K562 (cell line): Measurements from ENCODE around the gene STX1B. TPM values are rescaled to one million over a fixed set of nuclear protein-coding genes. Genes with fewer than 3 reads are reported as not detected.

Experiments used
- ATAC-seq: fragments of 200-7000 bp; cut with Tn5 transposase; 3 replicates; pipeline ENCODE4 v1.9.1; 2020; ENCODE audit warnings: moderate library complexity
- BruUV-seq: library from RNA; stranded (reverse); fragments of 400-500 nt; replicated peaks from 2 replicates; lab custom pipeline; 2021; lab: Mats Ljungman, UMichigan
- CTCF ChIA-PET: fragments of 300-600 bp; formaldehyde crosslinking; extraction: SDS; loops from one replicate; lab custom pipeline; 2021; ENCODE audit warnings: low intra/inter-chr PET ratio; lab: Yijun Ruan, JAX
- POLR2A ChIA-PET: fragments of 300-600, 350-650 bp; sonication (Branson Sonifier 250); formaldehyde crosslinking; extraction: SDS; loops from one replicate; lab custom pipeline; 2021; ENCODE audit warnings: antibody characterized with exemption, inconsistent platforms; lab: Yijun Ruan, JAX
- DNase-seq, 4 experiments: peaks; one replicate each; pipeline versions ENCODE4 v3.0.0 to v3.0.0-alpha.2; 2011 to 2018; ENCODE audit warnings: low spot score in 3 of 4, mixed read lengths in 3 of 4; ENCODE audit errors: extremely low read depth in 1 of 4
- FAIRE-seq: peaks from 2 replicates; lab custom pipeline; 2011; peaks lifted over from hg19 to GRCh38; lab: Jason Lieb, UNC
- H2AFZ ChIP-seq: 2 replicates; pipeline ENCODE4 v1.6.0; 2011; ENCODE audit warnings: low read depth, low read length, control low read depth, inconsistent platforms
- H3K27ac ChIP-seq: fragments of 200-600 bp; 3 replicates; pipeline ENCODE4 v1.8.0; 2011; ENCODE audit warnings: low read depth, mild to moderate bottlenecking, control low read depth, inconsistent platforms, low read length, moderate library complexity, mixed read lengths; ENCODE audit errors: extremely low read depth
- H3K27me3 ChIP-seq, 2 experiments: fragments of 300-600 bp in 1 of 2; 2 replicates in 1 of 2; 3 replicates in 1 of 2; pipeline versions ENCODE4 v1.6.0 to v1.8.0; 2011; ENCODE audit warnings: inconsistent platforms in 2 of 2, low read length in 2 of 2, mild to moderate bottlenecking in 1 of 2, mixed read lengths in 1 of 2, moderate library complexity in 1 of 2; ENCODE audit not compliant: control insufficient read depth in 2 of 2, insufficient read depth in 2 of 2
- H3K36me3 ChIP-seq: fragments of 300-600 bp; 3 replicates; pipeline ENCODE4 v1.8.0; 2011; ENCODE audit warnings: mild to moderate bottlenecking, low read length, inconsistent platforms; ENCODE audit not compliant: control insufficient read depth, insufficient read depth
- H3K4me1 ChIP-seq, 2 experiments: fragments of 200-600 bp in 1 of 2; replicated peaks in 1 of 2; 2 replicates in 1 of 2; 3 replicates in 1 of 2; pipeline versions ENCODE4 v1.5.1 to v1.8.0; 2011; ENCODE audit warnings: inconsistent platforms in 2 of 2, low read length in 2 of 2, mild to moderate bottlenecking in 1 of 2, mixed read lengths in 1 of 2, moderate library complexity in 1 of 2; ENCODE audit not compliant: control insufficient read depth in 2 of 2, insufficient read depth in 2 of 2
- H3K4me2 ChIP-seq: 2 replicates; pipeline ENCODE4 v1.6.1; 2011; ENCODE audit warnings: low read length, control low read depth, inconsistent platforms, mixed read lengths; ENCODE audit not compliant: insufficient read depth
- H3K4me3 ChIP-seq: fragments of 200-600 bp; sonication (generic), shearing (Covaris generic); 2 replicates; pipeline ENCODE4 v1.5.1; 2016; ENCODE audit warnings: control low read depth, inconsistent platforms
- H3K79me2 ChIP-seq: fragments of 200-600 bp; 3 replicates; pipeline ENCODE4 v1.8.0; 2011; ENCODE audit warnings: low read length, inconsistent platforms; ENCODE audit not compliant: control insufficient read depth, insufficient read depth
- H3K9ac ChIP-seq, 2 experiments: 2 replicates each; pipeline versions ENCODE4 v1.6.0 to v1.6.1; 2011; ENCODE audit warnings: low read depth in 2 of 2, low read length in 2 of 2, control low read depth in 1 of 2, inconsistent platforms in 1 of 2, mild to moderate bottlenecking in 1 of 2, mixed read lengths in 1 of 2; ENCODE audit not compliant: insufficient read depth in 1 of 2
- H3K9me1 ChIP-seq: one replicate; pipeline ENCODE4 v1.6.0; 2011; ENCODE audit warnings: inconsistent platforms, mild to moderate bottlenecking, low read length, moderate library complexity; ENCODE audit not compliant: control insufficient read depth, insufficient read depth
- H3K9me3 ChIP-seq: replicated peaks from 2 replicates; pipeline ENCODE4 v1.5.1; 2011; ENCODE audit warnings: low read depth, low read length, inconsistent platforms; ENCODE audit not compliant: control insufficient read depth, insufficient read depth
- H4K20me1 ChIP-seq: replicated peaks from 2 replicates; pipeline ENCODE4 v1.6.1; 2011; ENCODE audit warnings: low read length, inconsistent platforms, mixed read lengths; ENCODE audit not compliant: control insufficient read depth, insufficient read depth
- ARID1B ChIP-seq: fragments of 450-650 bp; IDR thresholded peaks from 2 replicates; pipeline ENCODE4 v1.6.1; 2016; ENCODE audit warnings: antibody characterized with exemption, mild to moderate bottlenecking, inconsistent platforms
- NR1H2 ChIP-seq: sonication (generic); formaldehyde crosslinking; IDR thresholded peaks from 2 replicates; pipeline ENCODE4 v1.4.0; 2020; ENCODE audit warnings: mild to moderate bottlenecking, missing genetic modification reagents
- RNF2 ChIP-seq: sonication (generic); IDR thresholded peaks from 2 replicates; pipeline ENCODE4 v1.6.1; 2016
- TRIM28 ChIP-seq: fragments of 450-650 bp; IDR thresholded peaks from 2 replicates; pipeline ENCODE4 v1.6.1; 2017
- ZKSCAN3 ChIP-seq: fragments of 250-450 bp; sonication (Bioruptor Pico); IDR thresholded peaks from 2 replicates; pipeline ENCODE4 v1.4.0; 2020
- ZNF668 ChIP-seq: fragments of 250-450 bp; sonication (Bioruptor Pico); IDR thresholded peaks from 2 replicates; pipeline ENCODE4 v1.8.0; 2022; ENCODE audit warnings: mild to moderate bottlenecking, inconsistent platforms
- WGBS: fragments of 100-300 bp; shearing (Covaris generic); methylation state at CpG from one replicate; pipeline ENCODE4 v1.1.6; 2016; ENCODE audit warnings: low coverage, mixed read lengths; ENCODE audit not compliant: insufficient coverage; ENCODE audit errors: missing lambda C conversion rate; 5-methylcytosine and 5-hydroxymethylcytosine counted together
- in situ Hi-C: fragments of 300-500 bp; cut with MboI; formaldehyde crosslinking; loops from 4 replicates; pipeline ENCODE4 v1.15.0; 2018; ENCODE audit warnings: inconsistent platforms, mixed read lengths
- intact Hi-C: fragments of 100-400 bp; cut with micrococcal nuclease; formaldehyde crosslinking; loops from 2 replicates; pipeline ENCODE4 v1.14.2; 2022
- polyA plus RNA-seq, 8 experiments: library from polyadenylated mRNA; depleted of rRNA in 4 of 8; stranded (reverse) in 5 of 8; unstranded in 3 of 8; fragments of >200 nt; fragmentation: Nextera tagmentation in 2 of 8; fragmentation: Illumina TruSeq in 1 of 8; extraction: Ambion mirVana in 2 of 8; extraction: Trizol in 1 of 8; gene quantifications; 2 replicates each; pipeline versions ENCODE4 v1.2.1 to v1.2.3, GENCODE V29; 2011 to 2014; ENCODE audit warnings: inconsistent platforms in 1 of 8, missing spikeins in 1 of 8
- total RNA-seq, 7 experiments: library from RNA; depleted of rRNA in 6 of 7; stranded (reverse); fragments of >200 nt in 6 of 7; fragmentation: Illumina TruSeq in 2 of 7; extraction: Trizol in 2 of 7; gene quantifications; 2 replicates each; pipeline versions ENCODE4 v1.2.1 to v1.2.3, GENCODE V29; 2011 to 2021; ENCODE audit warnings: low replicate concordance in 1 of 7
- TF ChIP-seq, protein P1 (sequence below): sonication (generic); formaldehyde crosslinking; IDR thresholded peaks from 2 replicates; pipeline ENCODE4 v1.8.1; 2023; ENCODE audit warnings: mild to moderate bottlenecking, missing genetic modification reagents
- TF ChIP-seq, protein P2 (sequence below): IDR thresholded peaks from 3 replicates; pipeline ENCODE4 v1.6.1; 2011; ENCODE audit warnings: borderline replicate concordance, mild to moderate bottlenecking; ENCODE audit not compliant: insufficient read length, insufficient read depth

STX1B gene
- total and polyA plus RNA-seq, 9 of the 15 experiments (the other 6 are each of a cell fraction or from before 2014, with no cell fraction given): 0.07 to 2.5 (median 0.86) TPM

DNA sequence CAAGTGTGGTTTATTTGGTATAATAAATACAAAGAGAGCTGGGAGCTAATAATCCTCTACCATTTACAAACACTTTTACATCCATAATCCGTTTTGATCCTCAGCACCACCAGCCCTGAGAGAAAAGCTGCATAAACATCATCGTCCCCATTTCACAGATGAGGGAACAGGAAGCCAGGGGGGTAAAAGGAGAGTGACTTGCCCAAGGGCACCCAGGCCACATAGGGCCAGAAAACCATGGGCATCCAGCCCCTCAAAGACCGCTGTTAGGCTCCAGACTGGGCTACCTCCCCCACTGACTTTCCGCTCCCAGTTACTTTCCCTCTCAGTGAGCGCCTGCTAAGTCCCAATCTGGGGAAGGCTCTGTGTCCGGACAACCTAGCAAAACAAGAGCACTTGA lies 6.7 kb downstream of the STX1B start:
- no peak for ATAC-seq
- no peak for DNase-seq
- no peak for TF ChIP-seq ZKSCAN3
- no peak for TF ChIP-seq RNF2
- no peak for TF ChIP-seq NR1H2 (CRISPR knock-in tag)
- TF ChIP-seq, protein P1, sequence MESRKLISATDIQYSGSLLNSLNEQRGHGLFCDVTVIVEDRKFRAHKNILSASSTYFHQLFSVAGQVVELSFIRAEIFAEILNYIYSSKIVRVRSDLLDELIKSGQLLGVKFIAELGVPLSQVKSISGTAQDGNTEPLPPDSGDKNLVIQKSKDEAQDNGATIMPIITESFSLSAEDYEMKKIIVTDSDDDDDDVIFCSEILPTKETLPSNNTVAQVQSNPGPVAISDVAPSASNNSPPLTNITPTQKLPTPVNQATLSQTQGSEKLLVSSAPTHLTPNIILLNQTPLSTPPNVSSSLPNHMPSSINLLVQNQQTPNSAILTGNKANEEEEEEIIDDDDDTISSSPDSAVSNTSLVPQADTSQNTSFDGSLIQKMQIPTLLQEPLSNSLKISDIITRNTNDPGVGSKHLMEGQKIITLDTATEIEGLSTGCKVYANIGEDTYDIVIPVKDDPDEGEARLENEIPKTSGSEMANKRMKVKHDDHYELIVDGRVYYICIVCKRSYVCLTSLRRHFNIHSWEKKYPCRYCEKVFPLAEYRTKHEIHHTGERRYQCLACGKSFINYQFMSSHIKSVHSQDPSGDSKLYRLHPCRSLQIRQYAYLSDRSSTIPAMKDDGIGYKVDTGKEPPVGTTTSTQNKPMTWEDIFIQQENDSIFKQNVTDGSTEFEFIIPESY: no peak
- TF ChIP-seq ZNF668 (CRISPR knock-in tag): no peak
- no peak for TF ChIP-seq ARID1B
- TF ChIP-seq TRIM28: no peak
- TF ChIP-seq, protein P2, sequence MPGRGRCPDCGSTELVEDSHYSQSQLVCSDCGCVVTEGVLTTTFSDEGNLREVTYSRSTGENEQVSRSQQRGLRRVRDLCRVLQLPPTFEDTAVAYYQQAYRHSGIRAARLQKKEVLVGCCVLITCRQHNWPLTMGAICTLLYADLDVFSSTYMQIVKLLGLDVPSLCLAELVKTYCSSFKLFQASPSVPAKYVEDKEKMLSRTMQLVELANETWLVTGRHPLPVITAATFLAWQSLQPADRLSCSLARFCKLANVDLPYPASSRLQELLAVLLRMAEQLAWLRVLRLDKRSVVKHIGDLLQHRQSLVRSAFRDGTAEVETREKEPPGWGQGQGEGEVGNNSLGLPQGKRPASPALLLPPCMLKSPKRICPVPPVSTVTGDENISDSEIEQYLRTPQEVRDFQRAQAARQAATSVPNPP: no peak
- in situ Hi-C loops: no loop called here
- ChIA-PET POLR2A (interaction anchor here (0.6 to 2.1 kb wide), 3 partner anchors 38 to 176 kb away, joined by 3 to 13 read pairs (median 4); partner anchors contain the start of gene FUS), CTCF (no interaction called here)
- H3K9me3 ChIP-seq: no peaks in the 10 kb centered on the region
- no peak overlapping the region for H2AFZ ChIP-seq
- no peak overlapping the region for H3K4me2 ChIP-seq
- no peak overlapping the region for H3K4me3 ChIP-seq
- no peaks in the 10 kb centered on the region for H3K36me3 ChIP-seq
- 59% methylated on average over 6 of the region's 6 CpGs for WGBS
- intact Hi-C loops: no loop called here
- no peaks in the 10 kb centered on the region for H4K20me1 ChIP-seq
- BruUV-seq: no TSS peak
- peaks cover 22 to 27% of the 10 kb centered on the region in 2 experiments for H3K4me1 ChIP-seq
- FAIRE-seq: no peak
- no peak overlapping the region for H3K27ac ChIP-seq
- H3K79me2 ChIP-seq: no peaks in the 10 kb centered on the region
- H3K9me1 ChIP-seq: no peaks in the 10 kb centered on the region
- no peaks in the 10 kb centered on the region for H3K27me3 ChIP-seq
- 0 out of 4 replicates have a peak overlapping the region, but pooled peaks of 1 of the 2 experiments have one; percentile 59 for H3K9ac ChIP-seq
